Neural crest cell (in vitro differentiated cells): ENCODE data around the gene NVL. TPM values are rescaled to one million over a fixed set of nuclear protein-coding genes. Genes with fewer than 3 reads are reported as not detected.
"Not testable (repeated sequence)": the region's sequence is repeated elsewhere in the genome, so short reads cannot be mapped to it uniquely, and the experiment has no call there.

Source experiments
- DNase-seq: peaks from one replicate; pipeline ENCODE4 v3.0.0; 2021; ENCODE audit warnings: low read depth, mixed read lengths, low spot score
- H3K27ac Mint-ChIP-seq: one replicate; pipeline ENCODE4 v1.8.0; 2021; ENCODE audit warnings: mild to moderate bottlenecking, mixed read lengths; ENCODE audit not compliant: unreplicated experiment
- H3K27me3 Mint-ChIP-seq: 2 replicates; pipeline ENCODE4 v1.8.0; 2021; ENCODE audit warnings: low read depth, mild to moderate bottlenecking, mixed read lengths
- H3K36me3 Mint-ChIP-seq: 2 replicates; pipeline ENCODE4 v1.8.0; 2021; ENCODE audit warnings: low read depth, mild to moderate bottlenecking, mixed read lengths
- H3K4me1 Mint-ChIP-seq: 2 replicates; pipeline ENCODE4 v1.8.0; 2021; ENCODE audit warnings: mixed read lengths
- H3K4me3 Mint-ChIP-seq: one replicate; pipeline ENCODE4 v1.8.0; 2021; ENCODE audit warnings: mild to moderate bottlenecking, mixed read lengths
- H3K9me3 Mint-ChIP-seq: 2 replicates; pipeline ENCODE4 v1.8.0; 2021; ENCODE audit warnings: mixed read lengths
- CTCF ChIP-seq: fragments of 200-600 bp; sonication (generic); conservative IDR thresholded peaks from 2 replicates; pipeline ENCODE4 v1.5.0; 2021; ENCODE audit warnings: antibody characterized with exemption, mild to moderate bottlenecking
- total RNA-seq: library from RNA; stranded (reverse); gene quantifications from 2 replicates; pipeline ENCODE4 v1.2.1, GENCODE V29; 2021

NVL gene
- total RNA-seq, 1 donor from 2014 or later = 51.2 TPM

- H3K4me3 Mint-ChIP-seq = no peak overlapping the region
- DNase-seq = no peak
- no peak overlapping the region for H3K27ac Mint-ChIP-seq
- no peaks in the 10 kb centered on the region for H3K9me3 Mint-ChIP-seq
- no peaks in the 10 kb centered on the region for H3K27me3 Mint-ChIP-seq
- H3K36me3 Mint-ChIP-seq = peaks cover 3% of the 10 kb centered on the region
- peaks cover 7% of the 10 kb centered on the region for H3K4me1 Mint-ChIP-seq
- no peak for TF ChIP-seq CTCF
These were observed 12.5 kb downstream of the NVL start for GRCh38 chr1:224317383-224318045.

GRCh38 chr1:224312025-224312424 lies 17.9 kb downstream of the NVL start:
- DNase-seq = no peak
- H3K4me1 Mint-ChIP-seq = no peaks in the 10 kb centered on the region
- H3K36me3 Mint-ChIP-seq = peaks cover 7% of the 10 kb centered on the region
- H3K9me3 Mint-ChIP-seq = no peaks in the 10 kb centered on the region
- no peaks in the 10 kb centered on the region for H3K27me3 Mint-ChIP-seq
- no peak overlapping the region for H3K4me3 Mint-ChIP-seq
- TF ChIP-seq CTCF = no peak
- no peak overlapping the region for H3K27ac Mint-ChIP-seq

DNA sequence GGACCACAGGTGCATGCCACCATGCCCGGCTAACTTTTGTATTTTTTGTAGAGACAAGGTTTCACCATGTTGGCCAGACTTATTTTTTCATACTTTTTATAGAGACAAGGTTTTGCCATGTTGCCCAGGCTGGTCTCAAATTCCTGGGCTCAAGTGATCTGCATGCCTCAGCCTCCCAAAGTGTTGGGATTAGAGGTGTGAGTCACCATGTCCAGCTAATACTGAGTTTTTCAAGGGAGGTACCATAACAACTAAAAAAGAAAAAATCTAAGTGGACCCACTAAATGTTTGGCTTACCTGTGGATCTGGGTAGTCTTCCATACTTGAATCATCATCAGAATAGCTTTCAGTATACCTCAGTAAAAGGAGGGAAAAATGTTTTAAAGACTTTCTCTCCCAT lies 18.5 kb downstream of the NVL start:
- H3K9me3 Mint-ChIP-seq, H3K27me3 Mint-ChIP-seq, H3K4me3 Mint-ChIP-seq, DNase-seq, H3K4me1 Mint-ChIP-seq, H3K27ac Mint-ChIP-seq, H3K36me3 Mint-ChIP-seq: not testable (repeated sequence)

DNA sequence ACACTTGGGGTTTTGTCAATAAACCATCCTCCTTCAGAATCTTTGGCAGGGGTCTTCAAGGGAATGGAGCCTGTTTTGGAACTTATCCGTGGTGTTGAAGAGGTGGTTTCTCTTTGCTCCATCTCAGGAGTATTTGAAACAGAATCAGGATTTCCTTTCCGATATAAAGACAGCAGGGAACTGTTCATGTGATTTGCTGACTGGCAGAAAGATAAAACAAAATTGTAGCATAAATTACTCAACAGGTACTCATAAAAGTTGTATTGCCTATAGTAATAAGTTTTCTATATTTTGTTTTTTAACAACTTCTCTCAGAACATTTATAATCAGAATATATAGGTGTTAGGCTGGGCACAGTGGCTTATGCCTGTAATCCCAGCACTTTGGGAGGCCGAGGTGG lies 21.9 kb downstream of the NVL start:
- DNase-seq = no peak
- H3K4me3 Mint-ChIP-seq = no peak overlapping the region
- H3K27ac Mint-ChIP-seq = no peak overlapping the region
- no peaks in the 10 kb centered on the region for H3K4me1 Mint-ChIP-seq
- H3K36me3 Mint-ChIP-seq = peaks cover 11% of the 10 kb centered on the region
- no peaks in the 10 kb centered on the region for H3K27me3 Mint-ChIP-seq
- no peaks in the 10 kb centered on the region for H3K9me3 Mint-ChIP-seq
- TF ChIP-seq CTCF = no peak

- H3K36me3 Mint-ChIP-seq = peaks cover 12% of the 10 kb centered on the region
- no peak overlapping the region for H3K4me3 Mint-ChIP-seq
These were observed 25.2 kb downstream of the NVL start for GRCh38 chr1:224304767-224305166.

More at GRCh38 chr1:224304767-224305166, 25.2 kb downstream of the NVL start:
- no peak for DNase-seq
- Mint-ChIP-seq H3K9me3 (no peaks in the 10 kb centered on the region), H3K27me3 (no peaks in the 10 kb centered on the region), H3K4me1 (no peaks in the 10 kb centered on the region), H3K27ac (no peak overlapping the region)
- TF ChIP-seq CTCF = no peak
